ENCODE data around the gene CD300LD.

- TF ChIP-seq EZH2 (IDR thresholded peaks at IDR 0.05; ENCODE audit: low read depth) = no peak
- TF ChIP-seq CTCF (conservative IDR thresholded peaks at IDR 0.05) = no peak
Measured at GRCh38 chr17:74543891-74544760, 48.0 kb downstream of the CD300LD start.
